HG03378 (cell line): ENCODE data around the gene SF3B3.

ENCODE experiments used
- ATAC-seq: cut with Tn5 transposase; IDR thresholded peaks from one replicate; pipeline ENCODE4 v1.9.1; 2021; ENCODE audit warnings: mild to moderate bottlenecking, moderate library complexity; ENCODE audit not compliant: unreplicated experiment

SF3B3 gene

GRCh38 chr16:70563636-70564035 is 40.0 kb downstream of the SF3B3 start:
- ATAC-seq: no peak

- ATAC-seq: no peak
Measured at GRCh38 chr16:70565053-70565452, 41.4 kb downstream of the SF3B3 start.

- ATAC-seq: no peak
Measured at GRCh38 chr16:70568601-70569237, 45.1 kb downstream of the SF3B3 start.

- ATAC-seq: no peak
Measured at GRCh38 chr16:70569752-70570151, 46.1 kb downstream of the SF3B3 start.

GRCh38 chr16:70570967-70571570 is 47.5 kb downstream of the SF3B3 start:
- no peak for ATAC-seq

- no peak for ATAC-seq
Measured at GRCh38 chr16:70571623-70572022, 48.0 kb downstream of the SF3B3 start.

GRCh38 chr16:70572050-70572925 is 48.7 kb downstream of the SF3B3 start:
- no peak for ATAC-seq

GRCh38 chr16:70572926-70573270 is 49.3 kb downstream of the SF3B3 start:
- ATAC-seq: no peak

GRCh38 chr16:70573451-70574121 is 50.0 kb downstream of the SF3B3 start:
- ATAC-seq: no peak

GRCh38 chr16:70574595-70575271 is 51.1 kb downstream of the SF3B3 start:
- ATAC-seq: no peak

- no peak for ATAC-seq
Measured at GRCh38 chr16:70575376-70575775, 51.8 kb downstream of the SF3B3 start.

- ATAC-seq: peak; percentile 75
Measured at GRCh38 chr16:70576431-70577255, 53.0 kb downstream of the SF3B3 start.

- ATAC-seq: no peak
Measured at GRCh38 chr16:70577256-70577698, 53.7 kb downstream of the SF3B3 start.

- ATAC-seq: no peak
Measured at GRCh38 chr16:70578035-70578434, 54.4 kb downstream of the SF3B3 start.

GRCh38 chr16:70579248-70579647 is 55.6 kb downstream of the SF3B3 start:
- no peak for ATAC-seq

- no peak for ATAC-seq
Measured at GRCh38 chr16:70579648-70580630, 56.3 kb downstream of the SF3B3 start.

- no peak for ATAC-seq
Measured at GRCh38 chr16:70582280-70582978, 58.8 kb downstream of the SF3B3 start.

GRCh38 chr16:70586731-70587130 is 63.1 kb downstream of the SF3B3 start:
- no peak for ATAC-seq
